ENCODE measurements around the gene F12.

F12 gene

GRCh38 chr5:177354256-177354655 is 55.1 kb downstream of the F12 start:
- DNase-seq = no peak

GRCh38 chr5:177353093-177353492 is 56.3 kb downstream of the F12 start:
- no peak for DNase-seq
